ENCODE results near the gene PPP1CA. TPM values are rescaled to one million over a fixed set of nuclear protein-coding genes. Genes with fewer than 3 reads are reported as not detected.

The PPP1CA gene
- total and polyA plus RNA-seq, 4 donors, result 87.2 to 178 (median 157) TPM

- peak overlapping the region; percentile 46 to 65 for H3K9ac ChIP-seq (ENCODE audit: insufficient read depth in 1 of 2, low read length in 2 of 2)
- WGBS, 2 donors, result 36 to 50% methylated on average over 23 of the region's 23 CpGs
- no peak for TF ChIP-seq CTCF (IDR thresholded peaks at IDR 0.05; ENCODE audit: control extremely low read depth, extremely low read depth)
- no peaks in the 10 kb centered on the region for H3K27me3 ChIP-seq (ENCODE audit: control insufficient read depth in 3 of 3, insufficient read depth in 3 of 3, low read length in 2 of 3)
- peak overlapping the region; percentile 91 to 94 for H3K27ac ChIP-seq (ENCODE audit: low read depth in 1 of 2, low read length in 1 of 2)
- H3K4me1 ChIP-seq (ENCODE audit: control insufficient read depth in 5 of 5, insufficient read depth in 5 of 5, low read length in 5 of 5), result peaks cover 2 to 37% (median 9%) of the 10 kb centered on the region in 5 donors
- no peaks in the 10 kb centered on the region for H3K9me3 ChIP-seq (ENCODE audit: control insufficient read depth in 4 of 4, insufficient read depth in 3 of 4, low read length in 3 of 4)
- ATAC-seq (ENCODE audit: insufficient read depth, low FRiP score) (no peak), DNase-seq (no peak)
- peak overlapping the region; percentile 87 for H3K4me3 ChIP-seq
- peaks cover 6 to 36% (median 23%) of the 10 kb centered on the region in 4 donors for H3K36me3 ChIP-seq (ENCODE audit: control insufficient read depth in 4 of 4, insufficient read depth in 4 of 4, low read length in 4 of 4)
These were observed 1.3 kb downstream of the PPP1CA start for GRCh38 chr11:67400251-67400941.

- Histone ChIP-seq H3K4me3 (no peak overlapping the region), H3K27me3 (ENCODE audit: control insufficient read depth in 3 of 3, insufficient read depth in 3 of 3, low read length in 2 of 3) (no peaks in the 10 kb centered on the region), H3K27ac (ENCODE audit: low read depth in 1 of 2, low read length in 1 of 2) (no peak overlapping the region), H3K36me3 (ENCODE audit: control insufficient read depth in 4 of 4, insufficient read depth in 4 of 4, low read length in 4 of 4) (peaks cover 6 to 38% (median 25%) of the 10 kb centered on the region in 4 donors), H3K9me3 (ENCODE audit: control insufficient read depth in 4 of 4, insufficient read depth in 3 of 4, low read length in 3 of 4) (no peaks in the 10 kb centered on the region), H3K4me1 (ENCODE audit: control insufficient read depth in 5 of 5, insufficient read depth in 5 of 5, low read length in 5 of 5) (peaks cover 2 to 34% (median 9%) of the 10 kb centered on the region in 5 donors), H3K9ac (ENCODE audit: insufficient read depth in 1 of 2, low read length in 2 of 2) (no peak overlapping the region)
- WGBS, 2 donors, result 87 to 88% methylated on average over 31 of the region's 31 CpGs
- DNase-seq, result no peak
- no peak for TF ChIP-seq CTCF (IDR thresholded peaks at IDR 0.05; ENCODE audit: control extremely low read depth, extremely low read depth)
- no peak for ATAC-seq (ENCODE audit: insufficient read depth, low FRiP score)
These were observed 2.7 kb downstream of the PPP1CA start for GRCh38 chr11:67398661-67399563.

GRCh38 chr11:67397986-67398660, 3.5 kb downstream of the PPP1CA start:
- ATAC-seq (ENCODE audit: insufficient read depth, low FRiP score), result no peak
- Histone ChIP-seq H3K27me3 (ENCODE audit: control insufficient read depth in 3 of 3, insufficient read depth in 3 of 3, low read length in 2 of 3) (no peaks in the 10 kb centered on the region), H3K9me3 (ENCODE audit: control insufficient read depth in 4 of 4, insufficient read depth in 3 of 4, low read length in 3 of 4) (no peaks in the 10 kb centered on the region), H3K9ac (ENCODE audit: insufficient read depth in 1 of 2, low read length in 2 of 2) (no peak overlapping the region), H3K4me3 (no peak overlapping the region), H3K36me3 (ENCODE audit: control insufficient read depth in 4 of 4, insufficient read depth in 4 of 4, low read length in 4 of 4) (peaks cover 6 to 40% (median 25%) of the 10 kb centered on the region in 4 donors), H3K4me1 (ENCODE audit: control insufficient read depth in 5 of 5, insufficient read depth in 5 of 5, low read length in 5 of 5) (peaks cover 2 to 26% (median 9%) of the 10 kb centered on the region in 5 donors), H3K27ac (ENCODE audit: low read depth in 1 of 2, low read length in 1 of 2) (no peak overlapping the region)
- DNase-seq, result no peak
- TF ChIP-seq CTCF (IDR thresholded peaks at IDR 0.05; ENCODE audit: control extremely low read depth, extremely low read depth), result no peak
- WGBS, 2 donors, result 86 to 88% methylated on average over 24 of the region's 24 CpGs

All from lung (tissue), 12 donors.